ENCODE results near the gene MTF2.

The MTF2 gene

DNA sequence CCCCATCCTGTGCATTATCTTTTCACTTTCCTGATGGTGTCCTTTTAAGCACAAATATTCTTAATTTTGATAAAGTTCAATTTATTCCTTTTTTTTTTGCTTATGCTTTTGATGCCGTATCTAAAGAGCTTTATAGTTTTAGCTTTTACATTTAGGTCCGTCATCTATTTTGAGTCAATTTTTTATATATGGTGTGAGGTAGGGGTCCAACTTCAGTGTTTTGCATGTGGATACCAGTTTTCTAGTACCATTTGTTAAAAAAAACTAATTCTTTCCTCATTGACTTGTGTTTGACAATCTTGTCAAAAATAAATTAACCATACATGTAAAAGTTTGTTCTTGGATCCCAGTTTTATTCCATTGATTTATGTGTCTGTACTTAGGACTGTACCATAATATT is 4.9 kb downstream of the MTF2 start:
- no peak for DNase-seq (ENCODE audit: low read depth)

DNA sequence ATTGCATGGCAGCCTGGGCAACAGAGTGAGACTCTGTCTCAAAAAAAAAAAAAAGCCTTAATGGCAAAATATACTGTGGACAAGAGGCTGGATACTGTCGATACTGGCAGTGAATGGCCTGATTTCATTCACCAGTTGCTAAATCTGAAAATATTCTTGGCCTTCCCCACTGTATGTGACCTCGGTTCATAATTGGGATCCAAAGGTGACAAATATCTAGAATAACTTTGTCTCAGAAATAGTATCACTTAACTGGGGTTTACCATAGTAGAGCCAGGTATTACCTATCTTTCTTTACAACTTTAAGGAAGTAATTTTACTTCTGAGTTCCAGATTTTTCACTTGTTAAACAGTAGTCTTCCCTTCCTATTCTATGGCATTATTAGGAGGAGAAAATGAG is 8.4 kb downstream of the MTF2 start:
- no peak for DNase-seq (ENCODE audit: low read depth)

DNA sequence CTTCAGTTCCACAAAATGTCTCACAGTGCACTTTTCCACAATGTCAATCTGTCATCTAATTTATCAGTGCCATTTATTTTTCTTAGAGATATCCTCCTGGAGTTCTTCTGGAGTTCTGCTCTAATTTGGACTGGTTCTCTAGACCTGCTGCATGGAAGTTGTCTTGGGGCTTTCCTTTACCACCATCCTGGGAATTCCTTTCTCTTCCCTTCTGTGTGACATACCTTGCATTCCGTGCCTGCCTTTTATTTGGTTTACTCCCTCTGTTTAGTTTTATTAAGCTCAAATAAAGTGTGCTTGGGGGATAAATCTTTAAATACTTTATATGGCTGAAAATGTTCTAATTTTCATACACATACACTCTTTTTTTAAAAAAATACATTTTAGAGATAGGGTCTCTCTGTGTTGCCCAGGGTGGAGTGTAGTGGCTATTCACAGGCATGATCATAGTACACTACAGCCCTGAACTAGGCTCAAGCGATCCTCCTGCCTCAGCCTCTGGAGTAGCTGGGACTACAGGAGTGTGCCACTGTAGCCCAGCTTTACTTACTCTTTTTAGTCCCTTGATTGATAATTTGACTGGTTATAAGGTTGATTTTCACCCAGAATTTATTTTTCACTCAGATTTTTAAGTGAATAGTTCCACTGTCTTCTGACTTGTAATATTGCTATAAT is 14.4 kb downstream of the MTF2 start:
- DNase-seq (ENCODE audit: low read depth), result no peak

DNA sequence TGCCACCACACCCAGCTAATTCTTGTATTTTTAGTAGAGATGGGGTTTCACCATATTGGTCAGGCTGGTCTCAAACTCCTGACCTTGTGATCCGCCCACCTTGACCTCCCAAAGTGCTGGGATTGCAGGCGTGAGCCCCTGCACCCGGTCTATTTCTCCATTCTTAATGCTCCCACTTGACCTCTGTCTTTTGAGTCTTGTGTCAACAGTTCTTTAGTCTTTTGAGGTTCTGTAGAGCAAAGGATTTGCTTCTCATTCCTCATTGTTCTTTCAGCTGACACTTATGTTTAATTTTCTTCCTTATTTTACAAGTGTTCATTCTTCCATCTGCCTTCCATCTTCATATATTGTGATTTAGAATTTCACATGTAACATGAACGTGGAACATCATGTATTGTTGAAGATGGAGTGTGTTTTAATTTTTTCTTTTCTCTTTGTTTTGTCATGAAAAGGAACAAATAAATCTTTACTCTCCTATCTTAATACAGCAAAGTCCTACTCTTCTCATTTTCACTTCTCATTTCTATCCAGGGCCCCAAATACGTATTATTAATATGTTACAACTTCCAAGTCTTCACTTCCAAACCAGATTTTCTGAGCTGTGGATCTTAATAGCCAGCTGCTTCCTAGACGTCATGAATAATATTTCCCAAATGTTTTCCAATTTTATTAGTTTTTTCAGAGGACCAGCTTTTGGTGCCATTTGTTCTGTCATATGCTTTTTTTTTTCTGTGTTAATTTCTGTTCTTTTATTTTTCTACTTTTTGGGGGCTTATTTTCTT is 16.9 kb downstream of the MTF2 start:
- DNase-seq (ENCODE audit: low read depth), result no peak

DNA sequence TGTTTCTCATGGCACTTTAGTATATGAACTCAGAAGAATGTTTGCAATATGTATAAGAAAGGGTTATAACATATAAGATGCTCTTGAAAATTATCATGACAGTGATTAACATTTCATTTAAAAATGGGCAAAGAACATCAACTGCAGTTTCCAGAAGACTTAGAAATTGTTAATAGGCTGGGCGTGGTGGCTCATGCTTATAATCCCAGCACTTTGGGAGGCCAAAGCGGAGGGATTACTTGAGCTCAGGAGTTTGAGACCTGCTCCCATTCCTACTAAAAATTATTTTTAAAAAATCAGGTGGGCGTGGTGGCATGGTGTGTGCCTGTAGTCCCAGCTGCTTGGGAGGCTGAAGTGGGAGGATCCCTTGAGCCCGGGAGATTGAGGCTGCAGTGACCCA is 23.1 kb downstream of the MTF2 start:
- no peak for DNase-seq (ENCODE audit: low read depth)

DNA sequence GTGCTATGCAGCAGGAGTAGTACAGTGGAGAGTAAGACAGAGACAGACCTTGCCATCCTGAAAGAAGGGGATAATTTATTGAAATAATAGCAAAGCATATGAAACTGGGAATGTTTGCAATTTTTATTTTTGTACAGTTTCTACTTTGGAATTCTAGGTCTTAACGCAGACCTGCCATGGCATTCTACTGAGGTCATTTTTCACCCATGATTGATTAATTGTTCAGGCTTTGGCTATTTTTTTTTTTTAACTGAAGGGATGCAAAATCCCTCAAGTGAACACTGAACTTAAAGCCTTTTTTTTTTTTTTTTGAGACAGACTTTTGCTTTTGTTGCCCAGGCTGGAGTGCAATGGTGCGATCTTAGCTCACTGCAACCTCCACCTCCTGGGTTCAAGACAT is 27.1 kb downstream of the MTF2 start:
- no peak for DNase-seq (ENCODE audit: low read depth)

DNA sequence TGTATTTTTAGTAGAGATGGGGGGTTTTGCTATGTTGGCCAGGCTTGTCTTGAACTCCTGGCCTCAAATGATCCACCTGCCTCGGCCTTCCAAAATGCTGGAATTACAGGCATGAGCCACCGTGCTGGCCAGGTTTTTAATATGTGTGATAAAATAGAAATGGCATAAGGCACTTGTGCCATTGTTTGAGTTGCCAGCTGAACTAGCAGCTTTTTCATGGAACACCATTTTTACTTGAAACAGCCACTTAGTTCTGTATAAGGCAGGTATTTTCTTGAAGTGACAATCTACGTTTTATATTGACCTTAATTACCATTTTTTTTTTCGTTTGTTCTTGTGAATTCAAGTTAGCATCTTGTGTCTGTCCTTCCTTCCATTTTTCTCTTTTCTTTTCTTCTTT is 28.3 kb downstream of the MTF2 start:
- no peak for DNase-seq (ENCODE audit: low read depth)

DNA sequence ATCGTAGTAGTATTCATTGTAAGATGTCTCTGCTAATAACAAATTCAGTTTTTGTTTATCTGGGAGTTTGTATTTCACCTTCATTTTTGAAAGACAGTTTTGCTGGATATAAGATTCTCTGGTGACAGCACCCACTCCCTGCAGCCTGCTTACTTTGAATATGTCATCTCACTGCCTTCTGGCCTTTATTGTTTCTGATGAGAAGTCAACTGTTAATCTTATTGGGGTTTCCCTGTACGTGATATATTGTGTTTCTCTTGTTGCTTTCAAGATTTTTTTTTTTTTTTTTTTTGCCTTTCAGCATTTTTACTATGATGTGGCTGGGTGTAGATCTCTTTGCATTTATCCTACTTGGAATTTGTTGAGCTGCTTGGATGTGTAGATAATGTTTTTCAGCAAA is 29.3 kb downstream of the MTF2 start:
- no peak for DNase-seq (ENCODE audit: low read depth)

DNA sequence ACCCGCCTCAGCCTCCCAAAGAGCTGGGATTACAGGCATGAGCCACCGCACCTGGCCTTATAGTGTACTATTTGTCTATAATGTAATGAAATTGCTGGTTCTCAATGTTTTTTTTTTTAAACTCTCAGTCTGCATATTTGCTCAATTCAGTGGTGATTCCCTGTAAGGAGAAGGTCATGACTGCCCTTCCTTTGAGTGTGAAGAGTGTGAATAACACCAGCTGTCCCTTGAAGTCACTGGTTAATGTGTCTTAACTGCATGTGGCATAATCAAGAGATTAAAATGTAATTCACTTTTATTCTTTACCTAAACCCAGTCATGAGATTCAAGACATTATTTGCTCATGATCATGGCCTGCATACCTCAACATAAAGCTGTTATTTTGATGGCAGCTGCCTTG is 30.5 kb downstream of the MTF2 start:
- DNase-seq (ENCODE audit: low read depth), result no peak

DNA sequence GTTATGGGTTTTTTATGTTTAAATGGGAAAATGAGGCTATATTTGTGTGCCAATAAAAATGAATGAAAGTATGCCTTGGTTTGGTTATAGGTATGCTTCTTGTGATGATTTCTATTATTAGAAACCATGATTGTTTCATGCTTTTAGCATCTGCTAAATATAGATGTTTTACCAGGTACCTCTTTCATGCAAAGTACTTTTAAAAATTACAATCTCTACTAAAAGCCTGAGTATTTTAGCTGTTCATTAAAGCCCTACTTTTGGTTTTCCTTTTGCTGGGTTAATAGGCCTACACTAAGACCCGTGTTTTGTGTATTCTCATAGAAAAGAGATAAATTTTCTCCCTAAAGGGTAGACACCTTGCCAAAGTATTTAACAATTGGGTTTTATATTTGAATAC is 32.0 kb downstream of the MTF2 start:
- no peak for DNase-seq (ENCODE audit: low read depth)

DNA sequence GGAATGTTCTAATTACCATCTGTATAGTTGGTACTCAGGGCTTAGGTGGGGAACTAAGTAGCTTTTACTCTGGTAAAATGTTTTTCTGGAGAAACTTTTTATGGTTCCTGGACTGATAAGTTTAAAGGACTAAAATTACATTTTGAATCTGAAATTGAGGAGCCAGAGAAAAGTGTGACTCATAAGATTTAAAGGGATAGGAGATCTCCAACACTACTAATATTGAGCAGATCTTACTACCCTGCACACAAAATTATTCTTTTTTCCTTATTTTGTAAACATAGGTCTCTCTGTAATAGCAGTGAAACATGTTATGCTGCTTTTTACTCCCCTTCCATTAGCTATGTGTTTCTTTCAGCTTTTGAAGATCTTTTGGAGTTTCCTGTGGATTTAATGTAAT is 32.5 kb downstream of the MTF2 start:
- DNase-seq (ENCODE audit: low read depth), result no peak

DNA sequence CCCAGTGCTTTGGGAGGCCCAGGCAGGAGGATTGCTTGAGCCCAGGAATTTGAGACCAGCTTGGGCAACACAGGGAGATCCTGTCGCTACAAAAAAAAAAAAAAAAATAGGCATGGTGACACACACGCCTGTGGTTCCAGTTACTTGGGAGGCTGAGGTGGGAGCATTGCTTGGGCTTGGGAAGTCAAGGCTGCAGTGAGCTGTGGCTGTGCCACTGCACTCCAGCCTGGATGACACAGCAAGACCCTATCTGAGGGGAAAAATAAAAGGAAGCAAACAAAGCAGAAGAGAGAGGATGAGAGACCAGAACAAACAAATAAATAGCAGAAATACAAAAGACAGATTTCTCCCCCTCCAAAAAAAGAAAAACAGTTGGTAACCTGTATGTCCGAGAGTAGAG is 34.0 kb downstream of the MTF2 start:
- DNase-seq (ENCODE audit: low read depth), result no peak

DNA sequence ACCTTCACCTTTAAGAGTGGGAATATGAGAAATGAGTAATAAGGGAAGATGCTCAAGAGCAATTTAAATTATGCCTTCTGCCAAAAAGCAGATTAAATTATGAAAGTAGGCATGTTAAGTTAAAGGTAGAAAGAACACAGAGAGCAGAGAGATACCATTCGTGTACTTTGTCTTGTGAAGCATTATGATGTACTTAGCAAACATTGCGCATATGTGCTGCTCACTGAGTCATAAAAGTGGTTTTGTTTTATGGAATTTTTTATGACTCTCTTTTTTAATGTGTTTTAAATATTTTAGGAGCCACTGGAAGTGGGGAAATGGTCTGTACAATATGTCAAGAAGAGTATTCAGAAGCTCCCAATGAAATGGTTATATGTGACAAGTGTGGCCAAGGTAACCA is 35.3 kb downstream of the MTF2 start:
- DNase-seq (ENCODE audit: low read depth), result no peak

DNA sequence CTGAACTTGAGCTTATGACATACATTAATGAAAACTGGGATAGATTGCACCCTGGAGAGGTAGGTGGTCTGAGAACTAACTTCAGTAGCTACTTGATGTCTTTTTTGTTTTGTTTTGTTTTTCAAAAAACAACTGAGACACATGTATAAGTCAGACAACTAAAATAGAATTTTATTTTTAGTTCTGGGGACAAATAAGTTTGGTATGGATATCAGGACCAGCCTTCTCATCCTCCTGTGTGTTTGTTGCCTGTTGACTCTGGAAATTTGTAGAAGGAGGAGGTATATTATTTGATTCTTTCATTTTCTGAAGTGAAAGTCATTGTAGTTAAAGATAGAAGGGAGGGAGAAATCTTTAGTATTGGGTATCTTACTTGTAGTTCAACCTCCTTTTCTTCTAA is 41.5 kb downstream of the MTF2 start:
- no peak for DNase-seq (ENCODE audit: low read depth)

DNA sequence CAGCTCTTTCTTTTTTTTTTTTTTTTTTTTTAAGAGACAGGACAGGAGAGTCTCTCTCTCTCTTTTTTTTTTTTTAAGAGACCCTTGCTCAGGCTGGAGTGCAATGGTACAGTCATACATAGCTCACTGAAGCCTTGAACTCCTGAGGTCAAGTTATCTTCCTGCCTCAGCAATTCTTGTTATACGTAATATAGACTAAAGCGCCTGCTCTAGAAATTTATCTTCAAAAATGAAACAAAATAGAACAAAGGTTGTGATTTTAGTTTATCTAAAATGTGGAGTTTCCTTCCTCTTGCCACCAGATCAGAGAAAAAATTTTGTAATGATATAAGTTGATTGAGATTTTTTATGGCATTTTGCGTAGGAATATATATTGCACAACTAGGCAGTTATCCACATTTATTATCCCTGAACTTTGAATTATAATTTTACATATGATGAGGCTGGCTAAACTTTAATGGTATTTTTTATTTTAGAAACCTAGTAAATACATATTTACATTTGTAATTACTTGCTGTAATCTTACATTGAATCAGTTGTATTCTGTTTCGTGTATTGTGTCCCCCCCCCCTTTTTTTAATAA is 44.2 kb downstream of the MTF2 start:
- DNase-seq (ENCODE audit: low read depth), result no peak

DNA sequence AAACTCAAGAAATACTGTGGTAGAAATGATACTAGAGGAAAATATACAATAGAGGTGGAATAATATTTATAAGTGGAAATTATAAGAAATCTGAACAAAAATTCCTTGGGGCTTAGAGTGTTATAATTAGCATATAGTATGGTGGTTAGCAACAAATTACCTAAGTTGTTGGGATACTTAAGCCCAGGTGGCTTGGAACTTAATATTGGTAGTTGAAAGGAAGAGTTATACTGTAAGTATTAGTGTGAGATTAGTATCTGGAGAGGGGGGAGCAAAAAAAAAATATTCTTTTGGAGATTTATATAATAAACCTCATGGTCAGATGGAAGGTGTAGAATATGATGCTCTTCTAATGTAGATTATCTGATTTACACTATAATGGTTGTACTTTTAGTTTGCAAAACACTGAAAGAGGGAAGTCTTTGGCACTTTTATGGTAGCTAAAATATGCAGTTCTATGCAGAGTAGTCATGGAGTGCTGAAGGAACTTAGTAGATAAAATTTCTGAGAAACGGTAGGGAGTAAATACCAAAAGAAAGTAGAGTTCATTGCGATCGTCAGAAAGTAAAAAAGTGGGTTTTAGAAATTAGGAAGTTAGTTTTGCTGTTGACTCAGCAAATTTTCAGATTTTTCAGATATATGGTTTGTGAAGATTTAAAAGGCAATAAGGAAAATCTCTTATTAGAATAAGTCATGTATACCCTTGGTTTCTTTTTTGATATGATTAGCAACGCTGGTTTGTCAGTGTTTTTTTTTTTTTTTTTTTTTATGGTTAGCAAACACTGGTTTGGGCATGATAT is 45.7 kb downstream of the MTF2 start:
- no peak for DNase-seq (ENCODE audit: low read depth)

DNA sequence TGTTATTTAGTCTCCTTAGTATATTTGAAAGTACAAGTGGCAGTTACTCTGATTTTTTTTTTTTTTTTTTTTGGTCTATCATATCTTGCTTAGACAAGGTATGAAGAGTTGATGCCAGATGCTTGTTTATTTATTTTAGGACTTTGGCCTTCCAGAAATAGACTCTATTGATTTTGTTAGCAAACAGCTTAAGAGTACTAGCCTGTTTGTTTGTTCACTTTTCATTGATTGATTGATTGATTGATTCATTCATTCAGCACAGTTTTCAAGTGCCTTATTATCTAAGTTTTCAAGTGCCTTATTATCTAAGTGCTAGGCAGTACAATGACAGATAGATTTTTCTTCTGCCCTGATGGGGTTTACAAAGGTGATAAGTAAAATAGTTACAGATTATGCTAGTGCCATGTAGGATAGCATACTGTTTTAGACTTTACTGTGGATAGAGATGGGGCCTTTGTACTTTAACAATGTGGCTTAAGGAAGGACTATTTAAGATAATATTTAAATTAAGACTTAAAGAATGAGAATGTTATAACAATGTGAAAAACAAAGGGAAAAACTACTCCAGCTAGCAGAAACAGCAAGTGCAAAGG is 50.5 kb downstream of the MTF2 start:
- DNase-seq (ENCODE audit: low read depth), result no peak

DNA sequence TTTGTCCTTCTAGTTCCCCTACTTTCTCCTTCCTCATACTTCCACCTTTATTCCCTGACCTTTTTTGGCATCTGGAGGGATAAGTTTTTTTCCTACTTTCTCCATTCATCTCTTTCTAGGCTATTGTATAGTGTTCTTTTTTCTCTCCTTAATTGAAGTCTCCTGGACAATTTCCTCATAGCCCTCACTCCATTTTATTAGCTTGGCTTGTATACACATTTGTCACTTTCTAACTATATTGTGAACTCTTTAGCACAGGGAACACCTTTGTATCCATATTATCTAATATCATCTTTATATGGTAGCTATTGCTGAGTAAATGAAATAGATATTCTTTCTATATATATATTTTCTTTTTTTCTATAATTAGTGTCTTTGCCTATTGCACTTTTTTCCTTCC is 53.6 kb downstream of the MTF2 start:
- no peak for DNase-seq (ENCODE audit: low read depth)

DNA sequence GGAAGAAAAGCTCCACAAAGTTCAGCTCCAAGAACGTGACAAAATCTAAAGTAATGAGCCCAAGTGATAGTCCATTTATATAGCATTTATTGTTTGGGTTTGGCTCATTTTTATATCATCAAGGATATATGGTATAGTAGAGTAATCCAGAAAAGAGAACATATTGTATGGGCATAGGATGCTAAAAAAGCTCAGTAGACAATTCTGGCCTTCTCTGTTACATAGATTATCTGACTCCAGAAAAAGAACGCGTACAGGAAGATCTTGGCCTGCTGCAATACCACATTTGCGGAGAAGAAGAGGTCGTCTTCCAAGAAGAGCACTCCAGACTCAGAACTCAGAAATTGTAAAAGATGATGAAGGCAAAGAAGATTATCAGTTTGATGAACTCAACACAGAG is 57.4 kb downstream of the MTF2 start:
- no peak for DNase-seq (ENCODE audit: low read depth)

DNA sequence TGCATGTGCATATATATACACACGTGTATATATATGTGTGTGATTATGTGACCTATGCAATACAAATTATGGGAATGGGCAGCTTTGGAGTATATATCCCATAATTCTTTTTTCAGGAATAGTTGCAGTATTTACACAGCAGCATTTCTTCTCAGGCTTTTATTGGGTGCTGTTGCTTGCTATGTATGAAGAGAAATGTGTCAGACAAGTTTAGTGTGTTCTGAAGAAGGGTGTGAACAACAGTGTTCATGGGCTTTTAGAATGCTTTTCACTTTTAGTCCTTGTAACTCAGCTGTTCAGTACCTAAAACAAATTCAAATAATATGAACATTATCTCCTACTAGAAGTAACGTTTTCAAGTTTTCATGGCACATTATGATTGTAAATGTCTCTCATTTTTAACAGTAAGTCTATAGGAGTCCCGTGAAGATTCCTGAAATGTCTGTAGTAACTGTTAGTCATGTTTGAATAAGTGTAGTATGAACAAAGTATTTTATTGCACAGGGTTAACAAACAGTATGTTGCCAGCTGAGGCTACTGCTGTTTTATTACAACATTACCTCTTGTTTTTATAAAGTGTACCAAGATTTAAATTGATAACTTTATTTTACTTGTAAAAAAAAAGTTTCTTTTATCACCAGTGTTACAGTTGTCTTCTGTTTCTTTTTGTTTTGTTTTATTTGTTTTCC is 58.7 kb downstream of the MTF2 start:
- DNase-seq (ENCODE audit: low read depth), result no peak

DNA sequence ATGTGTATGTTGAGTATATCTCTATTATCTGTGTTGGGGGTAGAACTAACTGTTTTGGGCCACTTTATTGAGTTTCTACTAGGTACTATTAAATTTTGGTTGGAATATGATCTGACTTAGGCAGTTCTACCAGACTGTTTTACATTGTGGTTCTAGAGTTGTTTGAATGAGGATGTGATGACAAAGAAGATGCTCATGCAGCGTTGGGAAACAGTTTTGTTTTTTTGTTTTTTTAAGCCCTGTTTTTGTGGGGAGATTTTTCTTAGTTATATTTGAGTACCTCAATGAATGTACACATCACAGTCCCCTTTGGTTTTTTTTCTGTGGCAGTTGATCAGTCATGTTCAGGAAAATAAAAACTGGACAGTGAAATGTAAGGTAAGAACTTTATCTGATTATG is 61.0 kb downstream of the MTF2 start:
- no peak for DNase-seq (ENCODE audit: low read depth)

DNA sequence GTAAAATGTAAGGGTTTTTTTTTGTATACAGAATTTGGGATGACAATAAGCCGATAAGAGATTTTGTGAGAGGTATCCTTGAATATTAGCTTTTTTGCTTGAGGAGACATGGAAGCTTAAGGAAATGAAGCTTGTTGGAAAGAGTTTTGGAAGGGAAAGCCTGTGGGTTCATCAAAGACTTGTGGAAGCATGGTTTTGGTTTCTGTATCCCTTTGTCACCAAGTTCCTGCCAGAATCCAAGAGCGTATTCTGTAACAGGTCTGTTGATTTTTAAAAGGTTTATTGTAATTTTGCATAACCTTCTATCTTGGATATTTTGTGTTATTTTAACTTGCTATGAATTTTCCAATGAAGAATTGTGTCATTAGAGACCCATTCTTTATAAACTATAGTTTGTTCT is 63.1 kb downstream of the MTF2 start:
- no peak for DNase-seq (ENCODE audit: low read depth)

All from stimulated activated CD8-positive, alpha-beta memory T cell treated with anti-CD3 and anti-CD28 coated beads, Interleukin-12 subunit alpha, Interleukin-12 subunit beta, amount 100 ng/mL, for 4 hours (primary cell).